ENCODE results near the gene BICC1. TPM values are rescaled to one million over a fixed set of nuclear protein-coding genes. Genes with fewer than 3 reads are reported as not detected.

BICC1 gene
- total and polyA plus RNA-seq, 10 donors, result 0.86 to 5.4 (median 3.5) TPM

- WGBS, 5 donors, result 90 to 97% (median 93%) methylated on average over 3 of the region's 3 CpGs
- H3K4me3 ChIP-seq, result no peak overlapping the region
- intact Hi-C loops (cut with DNase I; ENCODE audit: low total_unique reads), result no loop called here
- no peak overlapping the region for H3K27ac ChIP-seq
- no peaks in the 10 kb centered on the region for H3K27me3 ChIP-seq (replicated peaks in 1 of 7)
- peaks cover 0 to 20% (median 12%) of the 10 kb centered on the region in 8 donors for H3K9me3 ChIP-seq
- H3K4me1 ChIP-seq, result no peaks in the 10 kb centered on the region
- TF ChIP-seq POLR2A (IDR thresholded peaks at IDR 0.05) (no peak), CTCF (IDR thresholded peaks at IDR 0.05 in 8 of 11, conservative IDR thresholded peaks at IDR 0.05 in 3 of 11) (no peak), POLR2AphosphoS5 (IDR thresholded peaks at IDR 0.05) (no peak)
- no peak for DNase-seq
- H3K36me3 ChIP-seq, result no peaks in the 10 kb centered on the region
Measured at GRCh38 chr10:58731276-58731675, 218.6 kb downstream of the BICC1 start.

- H3K4me3 ChIP-seq, result no peak overlapping the region
- DNase-seq, result no peak
- no peak for TF ChIP-seq CTCF (IDR thresholded peaks at IDR 0.05 in 8 of 11, conservative IDR thresholded peaks at IDR 0.05 in 3 of 11)
- no peak for TF ChIP-seq POLR2AphosphoS5 (IDR thresholded peaks at IDR 0.05)
- no peak for TF ChIP-seq POLR2A (IDR thresholded peaks at IDR 0.05)
- H3K27ac ChIP-seq, result no peak overlapping the region
- peaks cover 0 to 20% (median 12%) of the 10 kb centered on the region in 8 donors for H3K9me3 ChIP-seq
- no peaks in the 10 kb centered on the region for H3K27me3 ChIP-seq (replicated peaks in 1 of 7)
- H3K36me3 ChIP-seq, result no peaks in the 10 kb centered on the region
- intact Hi-C loops (cut with DNase I; ENCODE audit: low total_unique reads), result no loop called here
- 79 to 100% (median 96%) methylated on average over 1 of the region's 1 CpG for WGBS, 5 donors
- no peaks in the 10 kb centered on the region for H3K4me1 ChIP-seq
Measured at GRCh38 chr10:58733436-58733835, 220.8 kb downstream of the BICC1 start.

GRCh38 chr10:58734116-58734515 lies 221.4 kb downstream of the BICC1 start:
- no peak overlapping the region for H3K27ac ChIP-seq
- H3K36me3 ChIP-seq, result no peaks in the 10 kb centered on the region
- no peak for DNase-seq
- peaks cover 0 to 20% (median 12%) of the 10 kb centered on the region in 8 donors for H3K9me3 ChIP-seq
- H3K4me1 ChIP-seq, result no peaks in the 10 kb centered on the region
- 65 to 85% (median 81%) methylated on average over 5 of the region's 5 CpGs for WGBS, 5 donors
- intact Hi-C loops (cut with DNase I; ENCODE audit: low total_unique reads), result no loop called here
- H3K4me3 ChIP-seq, result no peak overlapping the region
- no peaks in the 10 kb centered on the region for H3K27me3 ChIP-seq (replicated peaks in 1 of 7)
- TF ChIP-seq POLR2AphosphoS5 (IDR thresholded peaks at IDR 0.05) (no peak), POLR2A (IDR thresholded peaks at IDR 0.05) (no peak), CTCF (IDR thresholded peaks at IDR 0.05 in 8 of 11, conservative IDR thresholded peaks at IDR 0.05 in 3 of 11) (no peak)

- Histone ChIP-seq H3K9me3 (peaks cover 0 to 20% (median 12%) of the 10 kb centered on the region in 8 donors), H3K27ac (no peak overlapping the region), H3K27me3 (replicated peaks in 1 of 7) (no peaks in the 10 kb centered on the region), H3K36me3 (no peaks in the 10 kb centered on the region), H3K4me1 (no peaks in the 10 kb centered on the region), H3K4me3 (no peak overlapping the region)
- DNase-seq, result no peak
- intact Hi-C loops (cut with DNase I; ENCODE audit: low total_unique reads), result no loop called here
- TF ChIP-seq POLR2AphosphoS5 (IDR thresholded peaks at IDR 0.05) (no peak), CTCF (IDR thresholded peaks at IDR 0.05 in 8 of 11, conservative IDR thresholded peaks at IDR 0.05 in 3 of 11) (no peak), POLR2A (IDR thresholded peaks at IDR 0.05) (no peak)
Measured at GRCh38 chr10:58734664-58735063, 222.0 kb downstream of the BICC1 start.

Data from spleen (tissue), 11 donors.